Mesothelial cell of epicardium (in vitro differentiated cells): ENCODE results near the gene VRK2. TPM values are rescaled to one million over a fixed set of nuclear protein-coding genes. Genes with fewer than 3 reads are reported as not detected.
"Not testable (repeated sequence)": the region's sequence is repeated elsewhere in the genome, so short reads cannot be mapped to it uniquely, and the experiment has no call there.

Experiments
- DNase-seq, 2 experiments: peaks; one replicate each; pipeline ENCODE4 v3.0.0; 2021; ENCODE audit warnings: low spot score in 2 of 2; ENCODE audit not compliant: unreplicated experiment in 2 of 2
- H3K27ac Mint-ChIP-seq: 2 replicates; pipeline ENCODE4 v1.8.0; 2021; ENCODE audit warnings: mixed read lengths
- H3K27me3 Mint-ChIP-seq: 2 replicates; pipeline ENCODE4 v1.8.0; 2021; ENCODE audit warnings: low read depth, mixed read lengths
- H3K36me3 Mint-ChIP-seq: 2 replicates; pipeline ENCODE4 v1.8.0; 2021; ENCODE audit warnings: mixed read lengths
- H3K4me1 Mint-ChIP-seq: 2 replicates; pipeline ENCODE4 v1.8.0; 2021; ENCODE audit warnings: mixed read lengths
- H3K4me3 Mint-ChIP-seq: 2 replicates; pipeline ENCODE4 v1.8.0; 2021; ENCODE audit warnings: mild to moderate bottlenecking, moderate library complexity, mixed read lengths
- H3K9me3 Mint-ChIP-seq: 2 replicates; pipeline ENCODE4 v1.8.0; 2021; ENCODE audit warnings: mixed read lengths
- CTCF ChIP-seq: fragments of 200-600 bp; sonication (generic); IDR thresholded peaks from one replicate; pipeline ENCODE4 v1.5.0; 2021; ENCODE audit warnings: antibody characterized with exemption; ENCODE audit not compliant: unreplicated experiment
- total RNA-seq: library from RNA; stranded (reverse); gene quantifications from 3 replicates; pipeline ENCODE4 v1.2.1, GENCODE V29; 2021

The VRK2 gene
- total RNA-seq, 1 donor from 2014 or later, result 22.9 TPM

GRCh38 chr2:58109481-58109880, 62.9 kb downstream of the VRK2 start:
- H3K27me3 Mint-ChIP-seq, result no peaks in the 10 kb centered on the region
- H3K36me3 Mint-ChIP-seq, result peaks cover 7% of the 10 kb centered on the region
- TF ChIP-seq CTCF, result no peak
- peaks cover 10% of the 10 kb centered on the region for H3K9me3 Mint-ChIP-seq
- no peak for DNase-seq
- H3K4me3 Mint-ChIP-seq, result no peak overlapping the region
- no peaks in the 10 kb centered on the region for H3K4me1 Mint-ChIP-seq
- no peak overlapping the region for H3K27ac Mint-ChIP-seq

DNA sequence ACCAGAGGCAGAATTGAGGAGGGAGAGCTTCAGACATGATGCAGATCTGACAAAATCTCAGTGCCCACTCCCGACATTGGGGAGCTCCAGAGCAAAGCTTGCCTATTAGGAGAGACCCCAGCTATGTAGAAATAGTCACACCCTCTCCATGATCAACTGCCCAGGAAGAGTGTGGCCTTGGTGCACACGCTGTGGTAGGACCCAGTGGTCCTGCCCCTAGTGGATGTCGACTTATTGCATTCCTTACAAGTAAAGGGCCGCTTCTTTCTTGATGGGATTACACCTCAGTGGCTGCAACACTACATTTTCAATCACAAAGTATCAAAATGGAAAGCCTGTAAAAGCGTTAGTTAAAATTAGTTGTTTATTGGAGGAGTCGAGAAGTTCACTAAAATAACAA, 64.2 kb downstream of the VRK2 start:
- H3K9me3 Mint-ChIP-seq, result peaks cover 9% of the 10 kb centered on the region
- no peak for TF ChIP-seq CTCF
- no peaks in the 10 kb centered on the region for H3K27me3 Mint-ChIP-seq
- no peaks in the 10 kb centered on the region for H3K4me1 Mint-ChIP-seq
- H3K36me3 Mint-ChIP-seq, result peaks cover 10% of the 10 kb centered on the region
- DNase-seq, result no peak
- no peak overlapping the region for H3K27ac Mint-ChIP-seq
- no peak overlapping the region for H3K4me3 Mint-ChIP-seq

DNA sequence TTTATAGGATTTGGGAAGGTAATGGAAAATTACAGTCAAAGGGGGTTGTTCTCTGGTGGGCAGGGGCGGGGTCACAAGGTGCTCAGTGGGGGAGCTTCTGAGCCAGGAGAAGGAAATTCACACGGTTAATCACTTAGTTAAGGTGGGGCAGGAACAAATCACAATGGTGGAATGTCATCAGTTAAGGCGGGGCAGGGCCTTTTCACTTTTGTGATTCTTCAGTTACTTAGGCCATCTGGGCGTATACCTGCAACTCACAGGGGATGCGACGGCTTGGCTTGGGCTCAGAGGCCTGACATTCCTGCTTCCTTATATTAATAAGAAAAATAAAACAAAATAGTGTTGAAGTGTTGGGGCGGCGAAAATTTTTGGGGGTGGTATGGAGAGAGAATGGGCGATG, 67.0 kb downstream of the VRK2 start:
- H3K9me3 Mint-ChIP-seq, DNase-seq, H3K27ac Mint-ChIP-seq, H3K4me3 Mint-ChIP-seq, H3K4me1 Mint-ChIP-seq, H3K27me3 Mint-ChIP-seq: not testable (repeated sequence)
- peaks cover 27% of the 10 kb centered on the region for H3K36me3 Mint-ChIP-seq

DNA sequence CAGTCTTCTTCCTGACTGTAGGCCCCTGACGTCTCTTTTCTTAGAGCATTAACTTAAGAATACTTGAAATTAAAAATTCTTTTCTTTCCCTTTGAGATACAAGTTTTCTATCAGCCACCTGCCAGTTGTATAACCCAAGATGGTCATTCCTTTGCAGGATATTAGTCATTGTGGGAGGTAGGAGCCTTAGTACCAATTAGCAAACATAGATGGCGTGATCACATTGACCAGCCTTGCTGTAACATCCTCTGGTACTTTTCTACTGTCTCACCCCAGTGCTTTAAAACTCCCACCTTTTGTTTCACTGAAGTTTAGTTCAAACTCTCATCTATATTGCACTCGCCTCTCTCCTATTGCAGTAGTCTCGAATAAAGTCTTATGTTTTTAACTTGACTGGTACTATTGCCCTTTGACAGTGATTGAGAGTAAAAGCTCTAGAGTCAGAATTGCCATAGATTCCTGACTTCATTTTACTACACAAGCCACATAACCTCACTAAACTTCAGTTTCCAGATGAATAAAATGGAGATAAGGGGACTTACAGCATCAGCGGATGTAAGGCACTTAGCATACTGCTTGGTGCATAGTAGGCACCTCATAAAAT, 74.1 kb downstream of the VRK2 start:
- Mint-ChIP-seq H3K4me3 (no peak overlapping the region), H3K27ac (no peak overlapping the region), H3K4me1 (no peaks in the 10 kb centered on the region), H3K9me3 (peaks cover 6% of the 10 kb centered on the region), H3K36me3 (peaks cover 38% of the 10 kb centered on the region), H3K27me3 (no peaks in the 10 kb centered on the region)
- DNase-seq, result no peak
- no peak for TF ChIP-seq CTCF

- H3K4me3 Mint-ChIP-seq, result no peak overlapping the region
- H3K4me1 Mint-ChIP-seq, result no peaks in the 10 kb centered on the region
- H3K27me3 Mint-ChIP-seq, result no peaks in the 10 kb centered on the region
- H3K36me3 Mint-ChIP-seq, result peaks cover 29% of the 10 kb centered on the region
- H3K27ac Mint-ChIP-seq, result no peak overlapping the region
- DNase-seq, result no peak
- peaks cover 6% of the 10 kb centered on the region for H3K9me3 Mint-ChIP-seq
- no peak for TF ChIP-seq CTCF
Observed at GRCh38 chr2:58122040-58122439, 75.4 kb downstream of the VRK2 start.

- no peak overlapping the region for H3K27ac Mint-ChIP-seq
- no peak overlapping the region for H3K4me3 Mint-ChIP-seq
- no peak for DNase-seq
- H3K27me3 Mint-ChIP-seq, result no peaks in the 10 kb centered on the region
- no peak for TF ChIP-seq CTCF
- H3K36me3 Mint-ChIP-seq, result peaks cover 26% of the 10 kb centered on the region
- no peaks in the 10 kb centered on the region for H3K4me1 Mint-ChIP-seq
- H3K9me3 Mint-ChIP-seq, result peaks cover 6% of the 10 kb centered on the region
Observed at GRCh38 chr2:58122540-58122939, 75.9 kb downstream of the VRK2 start.
